Stimulated activated CD4-positive, alpha-beta T cell treated with anti-CD3 and anti-CD28 coated beads, Interleukin-15, amount 100 ng/mL, for 24 hours (primary cell): Measurements from ENCODE around the gene CHD5.

Source experiments
- DNase-seq: peaks from one replicate; pipeline ENCODE4 v3.0.0-alpha.2; 2020

Gene CHD5

GRCh38 chr1:6052543-6053205 is 127.4 kb downstream of the CHD5 start:
- peak; percentile 50 for DNase-seq
